ENCODE measurements around the gene OSBPL6. TPM values are rescaled to one million over a fixed set of nuclear protein-coding genes. Genes with fewer than 3 reads are reported as not detected.

Gene OSBPL6
- total and polyA plus RNA-seq, 9 of the 15 experiments (the other 6 are each of a cell fraction or from before 2014, with no cell fraction given): 3.4 to 12.7 (median 9.3) TPM

DNA sequence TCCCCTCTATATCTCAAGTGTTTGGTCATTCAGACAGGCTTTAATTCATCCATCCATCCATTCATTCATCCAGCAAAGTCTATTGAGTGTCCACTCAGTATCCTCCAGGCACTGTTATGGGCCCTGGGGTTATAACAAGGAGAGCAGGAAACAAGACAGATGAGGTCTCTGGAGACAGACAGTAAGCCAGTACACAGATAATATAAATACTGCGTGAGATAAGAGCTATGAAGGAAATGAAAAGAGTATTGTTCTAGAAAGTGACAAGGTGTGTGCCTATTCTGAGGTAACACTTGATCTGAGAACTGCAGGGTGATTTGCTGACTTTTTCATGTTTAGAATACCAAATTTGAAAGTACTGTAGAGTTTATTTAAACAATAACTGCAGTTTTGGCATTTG lies 98.3 kb downstream of the OSBPL6 start (continued):
- no peak for TF ChIP-seq TSHZ1 (CRISPR knock-in tag; IDR thresholded peaks at IDR 0.05)
- no peak for TF ChIP-seq ZNF696 (CRISPR knock-in tag; conservative IDR thresholded peaks at IDR 0.05)
- TF ChIP-seq, protein P1, sequence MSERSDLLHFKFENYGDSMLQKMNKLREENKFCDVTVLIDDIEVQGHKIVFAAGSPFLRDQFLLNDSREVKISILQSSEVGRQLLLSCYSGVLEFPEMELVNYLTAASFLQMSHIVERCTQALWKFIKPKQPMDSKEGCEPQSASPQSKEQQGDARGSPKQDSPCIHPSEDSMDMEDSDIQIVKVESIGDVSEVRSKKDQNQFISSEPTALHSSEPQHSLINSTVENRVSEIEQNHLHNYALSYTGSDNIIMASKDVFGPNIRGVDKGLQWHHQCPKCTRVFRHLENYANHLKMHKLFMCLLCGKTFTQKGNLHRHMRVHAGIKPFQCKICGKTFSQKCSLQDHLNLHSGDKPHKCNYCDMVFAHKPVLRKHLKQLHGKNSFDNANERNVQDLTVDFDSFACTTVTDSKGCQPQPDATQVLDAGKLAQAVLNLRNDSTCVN (CRISPR knock-in tag; IDR thresholded peaks at IDR 0.05): no peak

GRCh38 chr2:178295115-178295514 lies 100.8 kb downstream of the OSBPL6 start:
- 25% methylated on average over 4 of the region's 4 CpGs for whole genome bisulfite sequencing (ENCODE audit: insufficient coverage, low coverage, missing lambda C conversion rate)
- Histone ChIP-seq H3K4me1 (replicated peaks in 1 of 2; ENCODE audit: control insufficient read depth in 2 of 2, insufficient read depth in 2 of 2, low read length in 2 of 2) (0 out of 5 replicates have a peak, but pooled peaks cover 0 to 7% of the 10 kb centered on the region in 2 experiments), H3K4me2 (ENCODE audit: insufficient read depth, low read length) (no peak overlapping the region), H3K9me3 (replicated peaks; ENCODE audit: control insufficient read depth, insufficient read depth, low read depth, low read length) (no peaks in the 10 kb centered on the region), H3K4me3 (no peak overlapping the region), H3K9me1 (ENCODE audit: control insufficient read depth, insufficient read depth, low read length) (no peaks in the 10 kb centered on the region), H3K36me3 (ENCODE audit: control insufficient read depth, insufficient read depth, low read length) (no peaks in the 10 kb centered on the region), H3K27ac (ENCODE audit: extremely low read depth, low read depth, low read length) (no peak overlapping the region), H4K20me1 (replicated peaks; ENCODE audit: control insufficient read depth, insufficient read depth, low read length) (no peaks in the 10 kb centered on the region), H3K79me2 (ENCODE audit: control insufficient read depth, insufficient read depth, low read length) (no peaks in the 10 kb centered on the region), H2AFZ (ENCODE audit: low read depth, low read length) (no peak overlapping the region), H3K9ac (ENCODE audit: insufficient read depth in 1 of 2, low read depth in 2 of 2, low read length in 2 of 2) (no peak overlapping the region), H3K27me3 (ENCODE audit: control insufficient read depth in 2 of 2, insufficient read depth in 2 of 2, low read length in 2 of 2) (no peaks in the 10 kb centered on the region)
- ChIA-PET POLR2A (no interaction called here), CTCF (ENCODE audit: low intra/inter-chr PET ratio) (no interaction called here)
- peak; percentile 29 for FAIRE-seq
- DNase-seq (ENCODE audit: extremely low read depth in 1 of 4, low spot score in 3 of 4): no peak
- intact Hi-C loops (cut with micrococcal nuclease): no loop called here
- in situ Hi-C loops (cut with MboI): no loop called here
- TF ChIP-seq, protein P2, sequence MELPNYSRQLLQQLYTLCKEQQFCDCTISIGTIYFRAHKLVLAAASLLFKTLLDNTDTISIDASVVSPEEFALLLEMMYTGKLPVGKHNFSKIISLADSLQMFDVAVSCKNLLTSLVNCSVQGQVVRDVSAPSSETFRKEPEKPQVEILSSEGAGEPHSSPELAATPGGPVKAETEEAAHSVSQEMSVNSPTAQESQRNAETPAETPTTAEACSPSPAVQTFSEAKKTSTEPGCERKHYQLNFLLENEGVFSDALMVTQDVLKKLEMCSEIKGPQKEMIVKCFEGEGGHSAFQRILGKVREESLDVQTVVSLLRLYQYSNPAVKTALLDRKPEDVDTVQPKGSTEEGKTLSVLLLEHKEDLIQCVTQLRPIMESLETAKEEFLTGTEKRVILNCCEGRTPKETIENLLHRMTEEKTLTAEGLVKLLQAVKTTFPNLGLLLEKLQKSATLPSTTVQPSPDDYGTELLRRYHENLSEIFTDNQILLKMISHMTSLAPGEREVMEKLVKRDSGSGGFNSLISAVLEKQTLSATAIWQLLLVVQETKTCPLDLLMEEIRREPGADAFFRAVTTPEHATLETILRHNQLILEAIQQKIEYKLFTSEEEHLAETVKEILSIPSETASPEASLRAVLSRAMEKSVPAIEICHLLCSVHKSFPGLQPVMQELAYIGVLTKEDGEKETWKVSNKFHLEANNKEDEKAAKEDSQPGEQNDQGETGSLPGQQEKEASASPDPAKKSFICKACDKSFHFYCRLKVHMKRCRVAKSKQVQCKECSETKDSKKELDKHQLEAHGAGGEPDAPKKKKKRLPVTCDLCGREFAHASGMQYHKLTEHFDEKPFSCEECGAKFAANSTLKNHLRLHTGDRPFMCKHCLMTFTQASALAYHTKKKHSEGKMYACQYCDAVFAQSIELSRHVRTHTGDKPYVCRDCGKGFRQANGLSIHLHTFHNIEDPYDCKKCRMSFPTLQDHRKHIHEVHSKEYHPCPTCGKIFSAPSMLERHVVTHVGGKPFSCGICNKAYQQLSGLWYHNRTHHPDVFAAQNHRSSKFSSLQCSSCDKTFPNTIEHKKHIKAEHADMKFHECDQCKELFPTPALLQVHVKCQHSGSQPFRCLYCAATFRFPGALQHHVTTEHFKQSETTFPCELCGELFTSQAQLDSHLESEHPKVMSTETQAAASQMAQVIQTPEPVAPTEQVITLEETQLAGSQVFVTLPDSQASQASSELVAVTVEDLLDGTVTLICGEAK (IDR thresholded peaks at IDR 0.05): peak; percentile 94
- TF ChIP-seq, protein P2 (CRISPR knock-in tag; IDR thresholded peaks at IDR 0.05): peak; percentile 87
- no peak for TF ChIP-seq SLC30A9 (CRISPR knock-in tag; IDR thresholded peaks at IDR 0.05)
- no TSS peak for BruUV-seq (replicated peaks)
- no peak for ATAC-seq
